MM.1S (cell line): ENCODE measurements around the gene CRTAP.
"Not testable (repeated sequence)": the region's sequence is repeated elsewhere in the genome, so short reads cannot be mapped to it uniquely, and the experiment has no call there.

Source experiments
- DNase-seq: peaks from one replicate; pipeline ENCODE4 v3.0.0-alpha.2; 2015
- H2AFZ ChIP-seq: fragments of 300-600 bp; sonication (generic); 2 replicates; pipeline ENCODE4 v1.6.0; 2016; ENCODE audit warnings: antibody characterized with exemption, low read length
- H3F3A ChIP-seq: fragments of 300-600 bp; sonication (generic); 2 replicates; pipeline ENCODE4 v1.6.1; 2016; ENCODE audit warnings: mild to moderate bottlenecking, antibody characterized with exemption, low read length, moderate library complexity, mixed read lengths; ENCODE audit not compliant: insufficient read depth
- H3K27ac ChIP-seq: fragments of 300-600 bp; sonication (generic); 2 replicates; pipeline ENCODE4 v1.5.1; 2016; ENCODE audit warnings: mild to moderate bottlenecking, low read length
- H3K27me3 ChIP-seq: fragments of 300-600 bp; sonication (generic); replicated peaks from 2 replicates; pipeline ENCODE4 v1.6.0; 2016; ENCODE audit warnings: low read length; ENCODE audit not compliant: insufficient read depth
- H3K36me3 ChIP-seq: fragments of 300-600 bp; sonication (generic); replicated peaks from 2 replicates; pipeline ENCODE4 v1.6.1; 2016; ENCODE audit warnings: mild to moderate bottlenecking, low read length, mixed read lengths; ENCODE audit not compliant: insufficient read depth
- H3K4me1 ChIP-seq: fragments of 300-600 bp; sonication (generic); 2 replicates; pipeline ENCODE4 v1.6.1; 2016; ENCODE audit warnings: low read length, mixed read lengths
- H3K4me2 ChIP-seq: fragments of 300-600 bp; sonication (generic); 2 replicates; pipeline ENCODE4 v1.6.0; 2016; ENCODE audit warnings: low read depth, low read length
- H3K4me3 ChIP-seq: fragments of 300-600 bp; sonication (generic); 2 replicates; pipeline ENCODE4 v1.5.1; 2016; ENCODE audit warnings: low read length, mixed read lengths
- H3K79me2 ChIP-seq: fragments of 300-600 bp; sonication (generic); 2 replicates; pipeline ENCODE4 v1.6.1; 2016; ENCODE audit warnings: mixed run types, low read length, mixed read lengths
- H3K9ac ChIP-seq: fragments of 300-600 bp; sonication (generic); 2 replicates; pipeline ENCODE4 v1.6.1; 2016; ENCODE audit warnings: low read length, mixed read lengths
- H3K9me2 ChIP-seq: fragments of 300-600 bp; sonication (generic); replicated peaks from 2 replicates; pipeline ENCODE4 v1.6.1; 2016; ENCODE audit warnings: mild to moderate bottlenecking, low read length, mixed read lengths; ENCODE audit not compliant: insufficient read depth
- H3K9me3 ChIP-seq: fragments of 300-600 bp; sonication (generic); replicated peaks from 2 replicates; pipeline ENCODE4 v1.6.1; 2016; ENCODE audit warnings: mild to moderate bottlenecking, low read length, mixed read lengths; ENCODE audit not compliant: insufficient read depth
- H4K20me1 ChIP-seq: fragments of 300-600 bp; sonication (generic); 2 replicates; pipeline ENCODE4 v1.6.1; 2016; ENCODE audit warnings: mild to moderate bottlenecking, low read length, moderate library complexity, mixed read lengths; ENCODE audit not compliant: insufficient read depth
- EZH2 ChIP-seq: fragments of 300-600 bp; sonication (generic); optimal IDR thresholded peaks from 2 replicates; pipeline ENCODE3; 2017; ENCODE audit warnings: low read depth, mild to moderate bottlenecking, antibody characterized with exemption, low read length, mixed read lengths
- EZH2phosphoT487 ChIP-seq: fragments of 300-600 bp; sonication (generic); IDR thresholded peaks from 2 replicates; pipeline ENCODE4 v1.6.1; 2018; ENCODE audit warnings: antibody characterized with exemption, low read length
- TF ChIP-seq, protein P1 (sequence below): fragments of 300-600 bp; sonication (generic); IDR thresholded peaks from 2 replicates; pipeline ENCODE4 v1.5.1; 2016; ENCODE audit warnings: antibody characterized with exemption, low read length, mixed read lengths

The CRTAP gene

DNA sequence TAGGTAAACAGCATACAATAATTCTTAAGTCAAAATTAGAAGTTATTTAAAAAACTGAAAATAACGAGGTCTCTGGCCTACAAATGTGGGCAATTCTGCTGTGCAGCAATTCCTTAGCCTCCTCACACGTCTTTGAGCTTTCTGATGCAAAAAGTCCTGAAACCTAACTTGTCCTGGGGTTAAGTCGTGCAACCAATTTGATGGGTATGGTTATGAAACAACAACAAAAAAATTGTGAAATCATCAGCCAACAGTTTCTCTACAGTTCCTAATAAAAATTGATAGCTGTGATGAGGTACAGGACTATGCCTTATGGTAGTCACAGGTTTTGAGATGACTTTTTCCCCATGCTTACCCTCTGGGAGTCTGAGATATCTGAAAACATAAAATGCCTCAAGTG is 10.3 kb upstream of the CRTAP start:
- DNase-seq, result no peak
- Histone ChIP-seq H3K36me3 (no peaks in the 10 kb centered on the region), H3K9ac (no peak overlapping the region), H3F3A (no peaks in the 10 kb centered on the region), H4K20me1 (no peaks in the 10 kb centered on the region), H3K27me3 (no peaks in the 10 kb centered on the region), H3K27ac (no peak overlapping the region), H3K79me2 (no peaks in the 10 kb centered on the region), H3K9me3 (no peaks in the 10 kb centered on the region), H3K4me1 (peaks cover 8% of the 10 kb centered on the region; the same call in 1 of the 2 replicates), H3K4me3 (no peak overlapping the region), H2AFZ (no peak overlapping the region), H3K4me2 (no peak overlapping the region), H3K9me2 (no peaks in the 10 kb centered on the region)
- TF ChIP-seq EZH2 (no peak), EZH2phosphoT487 (no peak)
- TF ChIP-seq, protein P1, sequence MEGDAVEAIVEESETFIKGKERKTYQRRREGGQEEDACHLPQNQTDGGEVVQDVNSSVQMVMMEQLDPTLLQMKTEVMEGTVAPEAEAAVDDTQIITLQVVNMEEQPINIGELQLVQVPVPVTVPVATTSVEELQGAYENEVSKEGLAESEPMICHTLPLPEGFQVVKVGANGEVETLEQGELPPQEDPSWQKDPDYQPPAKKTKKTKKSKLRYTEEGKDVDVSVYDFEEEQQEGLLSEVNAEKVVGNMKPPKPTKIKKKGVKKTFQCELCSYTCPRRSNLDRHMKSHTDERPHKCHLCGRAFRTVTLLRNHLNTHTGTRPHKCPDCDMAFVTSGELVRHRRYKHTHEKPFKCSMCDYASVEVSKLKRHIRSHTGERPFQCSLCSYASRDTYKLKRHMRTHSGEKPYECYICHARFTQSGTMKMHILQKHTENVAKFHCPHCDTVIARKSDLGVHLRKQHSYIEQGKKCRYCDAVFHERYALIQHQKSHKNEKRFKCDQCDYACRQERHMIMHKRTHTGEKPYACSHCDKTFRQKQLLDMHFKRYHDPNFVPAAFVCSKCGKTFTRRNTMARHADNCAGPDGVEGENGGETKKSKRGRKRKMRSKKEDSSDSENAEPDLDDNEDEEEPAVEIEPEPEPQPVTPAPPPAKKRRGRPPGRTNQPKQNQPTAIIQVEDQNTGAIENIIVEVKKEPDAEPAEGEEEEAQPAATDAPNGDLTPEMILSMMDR, result no peak

DNA sequence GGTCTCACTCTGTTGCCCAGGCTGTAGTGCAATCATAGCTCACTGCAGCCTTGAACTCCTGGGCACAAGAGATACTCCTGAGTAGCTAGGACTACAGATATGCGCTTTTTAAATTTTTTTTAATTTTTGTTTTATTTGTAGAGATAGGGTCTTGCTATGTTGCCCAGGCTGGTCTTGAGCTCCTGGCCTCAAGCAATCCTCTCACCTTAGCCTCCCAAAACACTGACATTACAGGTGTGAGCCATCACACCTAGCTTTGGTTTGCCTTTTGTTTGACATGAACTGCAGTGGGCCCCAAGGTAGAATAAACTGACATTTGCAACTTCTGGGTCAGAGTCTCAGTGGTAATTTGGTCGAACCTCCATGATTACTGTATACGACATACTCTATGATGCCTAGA is 9.0 kb upstream of the CRTAP start:
- no peaks in the 10 kb centered on the region for H3K9me3 ChIP-seq
- H3F3A ChIP-seq, result no peaks in the 10 kb centered on the region
- peaks cover 8% of the 10 kb centered on the region; the same call in 1 of the 2 replicates for H3K4me1 ChIP-seq
- no peaks in the 10 kb centered on the region for H3K79me2 ChIP-seq
- no peak overlapping the region for H2AFZ ChIP-seq
- H3K9ac ChIP-seq, result no peak overlapping the region
- DNase-seq, result no peak
- H3K4me3 ChIP-seq, result no peak overlapping the region
- H3K27me3 ChIP-seq, result no peaks in the 10 kb centered on the region
- no peak overlapping the region for H3K27ac ChIP-seq
- TF ChIP-seq EZH2phosphoT487, result no peak
- TF ChIP-seq, protein P1, result no peak
- TF ChIP-seq EZH2, result no peak
- H4K20me1 ChIP-seq, result no peaks in the 10 kb centered on the region
- H3K36me3 ChIP-seq, result no peaks in the 10 kb centered on the region
- H3K4me2 ChIP-seq, result no peak overlapping the region
- no peaks in the 10 kb centered on the region for H3K9me2 ChIP-seq

DNA sequence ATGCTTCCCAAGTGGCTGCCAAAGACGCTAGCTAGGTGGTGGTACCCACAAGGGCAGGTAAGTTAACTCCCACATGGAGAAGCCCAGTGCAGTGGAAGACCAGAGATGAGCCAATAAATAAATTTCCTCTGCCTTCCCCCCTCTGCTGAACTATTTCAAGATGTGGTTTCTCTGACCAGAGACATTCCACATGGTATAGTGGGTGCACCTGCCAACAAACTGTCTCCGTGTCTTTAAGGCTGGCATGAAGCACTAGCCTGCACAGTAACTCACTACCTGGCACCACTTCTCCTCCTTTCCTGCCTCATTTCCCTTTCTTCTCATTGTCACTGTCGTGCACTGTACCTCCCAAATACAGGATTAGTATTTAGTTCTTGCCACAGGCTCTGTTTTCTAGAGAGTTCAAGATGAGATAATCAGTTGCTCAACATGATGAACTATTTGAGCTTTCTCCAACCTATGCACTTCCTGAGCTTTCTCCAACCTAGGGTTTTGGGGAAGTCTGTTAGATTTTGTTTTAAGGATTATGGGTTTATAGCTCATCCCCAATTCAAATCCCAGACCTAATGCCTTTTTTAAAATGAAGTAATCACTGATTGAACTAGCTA is 8.4 kb upstream of the CRTAP start:
- Histone ChIP-seq H3K4me1 (peaks cover 8% of the 10 kb centered on the region; the same call in 1 of the 2 replicates), H3K4me2 (peak overlapping the region; percentile 25; the same call in 1 of the 2 replicates)

DNA sequence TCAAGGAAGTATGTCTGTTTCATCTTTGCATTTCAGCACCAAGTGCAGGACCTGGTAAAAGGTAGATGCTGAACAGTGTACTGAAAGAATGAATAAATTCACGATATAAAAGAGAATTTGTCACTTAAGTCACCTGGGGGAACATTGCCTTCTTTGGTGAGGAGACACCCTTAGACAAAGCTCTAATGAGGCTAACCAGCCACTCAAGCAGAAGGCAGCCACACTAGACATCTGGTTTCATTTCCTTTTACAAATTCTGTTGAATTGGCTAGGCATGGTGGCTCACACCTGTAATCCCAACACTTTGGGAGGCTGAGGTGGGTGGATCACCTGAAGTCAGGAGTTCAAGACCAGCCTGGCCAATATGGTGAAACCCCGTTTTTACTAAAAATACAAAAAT is 7.0 kb upstream of the CRTAP start:
- not testable (repeated sequence) for H3K4me3 ChIP-seq, H3K9ac ChIP-seq, H2AFZ ChIP-seq, DNase-seq, H3K79me2 ChIP-seq, H3K36me3 ChIP-seq, H3K4me1 ChIP-seq, H3F3A ChIP-seq, H3K27me3 ChIP-seq, H3K27ac ChIP-seq, H3K4me2 ChIP-seq, H3K9me2 ChIP-seq, H3K9me3 ChIP-seq, H4K20me1 ChIP-seq

More for the DNA sequence above, 8.4 kb upstream of the CRTAP start:
- no peaks in the 10 kb centered on the region for H3F3A ChIP-seq
- H3K9me2 ChIP-seq, result no peaks in the 10 kb centered on the region
- peak; percentile 34 for DNase-seq
- no peak overlapping the region for H3K27ac ChIP-seq
- TF ChIP-seq EZH2phosphoT487, result no peak
- no peak for TF ChIP-seq EZH2
- TF ChIP-seq, protein P1, result no peak
- H3K36me3 ChIP-seq, result no peaks in the 10 kb centered on the region
- no peak overlapping the region for H3K9ac ChIP-seq
- peak overlapping the region; percentile 12; the same call in 1 of the 2 replicates for H2AFZ ChIP-seq
- no peaks in the 10 kb centered on the region for H3K9me3 ChIP-seq
- no peak overlapping the region for H3K4me3 ChIP-seq
- H3K79me2 ChIP-seq, result no peaks in the 10 kb centered on the region
- no peaks in the 10 kb centered on the region for H4K20me1 ChIP-seq
- no peaks in the 10 kb centered on the region for H3K27me3 ChIP-seq
